ENCODE measurements around the gene GP9.
"Not testable (repeated sequence)": the region's sequence is repeated elsewhere in the genome, so short reads cannot be mapped to it uniquely, and the experiment has no call there.

Gene GP9

GRCh38 chr3:129050556-129051295 is 9.9 kb upstream of the GP9 start:
- DNase-seq (ENCODE audit: low spot score) = no peak

GRCh38 chr3:129051871-129052340 is 8.7 kb upstream of the GP9 start:
- DNase-seq (ENCODE audit: low spot score) = no peak

- DNase-seq (ENCODE audit: low spot score) = no peak
These were observed 7.9 kb upstream of the GP9 start for GRCh38 chr3:129052675-129053074.

- no peak for DNase-seq (ENCODE audit: low spot score)
These were observed 5.9 kb upstream of the GP9 start for GRCh38 chr3:129054605-129055104.

GRCh38 chr3:129056451-129057173 is 4.0 kb upstream of the GP9 start:
- no peak for DNase-seq (ENCODE audit: low spot score)

GRCh38 chr3:129057249-129057648 is 3.3 kb upstream of the GP9 start:
- no peak for DNase-seq (ENCODE audit: low spot score)

GRCh38 chr3:129058441-129059200 is 2.0 kb upstream of the GP9 start:
- peak; percentile 53 for DNase-seq (ENCODE audit: low spot score)

GRCh38 chr3:129059311-129059958 is 1.1 kb upstream of the GP9 start:
- no peak for DNase-seq (ENCODE audit: low spot score)

GRCh38 chr3:129061023-129061887 is 676 bp downstream of the GP9 start:
- DNase-seq (ENCODE audit: low spot score) = no peak

- no peak for DNase-seq (ENCODE audit: low spot score)
These were observed 1.6 kb downstream of the GP9 start for GRCh38 chr3:129061888-129062834.

- no peak for DNase-seq (ENCODE audit: low spot score)
These were observed 2.6 kb downstream of the GP9 start for GRCh38 chr3:129063091-129063640.

- DNase-seq (ENCODE audit: low spot score) = no peak
These were observed 3.4 kb downstream of the GP9 start for GRCh38 chr3:129063841-129064482.

GRCh38 chr3:129065016-129065719 is 4.6 kb downstream of the GP9 start:
- DNase-seq (ENCODE audit: low spot score) = no peak

- DNase-seq (ENCODE audit: low spot score) = no peak
These were observed 5.1 kb downstream of the GP9 start for GRCh38 chr3:129065720-129066073.

- not testable (repeated sequence) for DNase-seq (ENCODE audit: low spot score)
These were observed 7.1 kb downstream of the GP9 start for GRCh38 chr3:129067719-129068118.

GRCh38 chr3:129068291-129068886 is 7.8 kb downstream of the GP9 start:
- no peak for DNase-seq (ENCODE audit: low spot score)

- not testable (repeated sequence) for DNase-seq (ENCODE audit: low spot score)
These were observed 8.9 kb downstream of the GP9 start for GRCh38 chr3:129069313-129070085.
